GM18909 (cell line): ENCODE measurements around the gene KIAA1958.
A peak's percentile ranks its signal among the peaks of the same experiment; 100 is the strongest.

ENCODE experiments used
- ATAC-seq: cut with Tn5 transposase; IDR thresholded peaks from one replicate; pipeline ENCODE4 v1.9.1; 2021; ENCODE audit warnings: mild to moderate bottlenecking; ENCODE audit not compliant: unreplicated experiment, poor library complexity

The KIAA1958 gene

GRCh38 chr9:112486221-112487007 is at the start of gene KIAA1958:
TSS of gene KIAA1958 (plus strand) at chr9:112486827. CDS start at chr9:112574081, 87,254 bp downstream.
- ATAC-seq, result peak; percentile 93

- ATAC-seq, result no peak
Observed at GRCh38 chr9:112437406-112437805, 49.2 kb upstream of the KIAA1958 start.

GRCh38 chr9:112439171-112439570 is 47.5 kb upstream of the KIAA1958 start:
- no peak for ATAC-seq

DNA sequence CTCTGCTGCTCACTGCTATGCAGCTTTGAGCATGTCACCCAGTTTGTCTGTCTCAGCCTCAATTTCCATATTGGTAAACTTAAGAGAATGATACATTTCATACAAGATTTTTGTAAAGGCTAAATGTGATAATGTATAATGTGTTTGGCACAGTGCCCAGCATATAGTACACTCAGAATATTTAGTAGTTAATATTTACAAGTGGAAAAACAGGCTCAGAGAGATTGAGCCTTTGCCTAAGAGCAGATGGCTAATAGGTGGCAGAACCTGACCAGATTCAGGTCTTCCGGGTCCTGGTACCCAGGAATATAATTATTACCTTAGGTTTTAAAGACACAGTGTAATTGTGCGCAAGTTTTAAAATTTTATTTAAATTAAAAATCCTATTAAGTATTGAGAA is 46.8 kb upstream of the KIAA1958 start:
- ATAC-seq, result no peak

GRCh38 chr9:112443200-112443599 is 43.4 kb upstream of the KIAA1958 start:
- ATAC-seq, result no peak

GRCh38 chr9:112443636-112444035 is 43.0 kb upstream of the KIAA1958 start:
- no peak for ATAC-seq

- ATAC-seq, result no peak
Observed at GRCh38 chr9:112445196-112445595, 41.4 kb upstream of the KIAA1958 start.

GRCh38 chr9:112446080-112446479 is 40.5 kb upstream of the KIAA1958 start:
- no peak for ATAC-seq

DNA sequence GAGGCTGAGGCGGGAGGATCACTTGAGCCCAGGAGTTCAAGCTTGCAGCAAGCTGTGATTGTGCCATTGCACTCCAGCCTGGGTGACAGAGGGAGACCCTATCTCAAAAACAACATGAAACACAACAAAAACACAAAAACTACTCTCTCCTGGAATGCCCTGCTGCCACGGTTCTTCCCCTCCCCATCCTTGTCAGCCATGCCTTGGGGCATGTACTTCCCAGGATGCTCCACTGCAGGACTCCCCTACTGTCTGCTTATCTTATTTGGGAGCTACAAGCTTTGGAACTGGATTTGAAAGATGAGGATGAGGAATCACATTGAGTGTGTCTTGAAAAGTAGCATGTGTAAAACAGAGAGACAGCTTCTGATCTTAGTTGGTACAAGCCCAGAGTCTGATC is 40.1 kb upstream of the KIAA1958 start:
- no peak for ATAC-seq

GRCh38 chr9:112447283-112447761 is 39.3 kb upstream of the KIAA1958 start:
- ATAC-seq, result no peak

DNA sequence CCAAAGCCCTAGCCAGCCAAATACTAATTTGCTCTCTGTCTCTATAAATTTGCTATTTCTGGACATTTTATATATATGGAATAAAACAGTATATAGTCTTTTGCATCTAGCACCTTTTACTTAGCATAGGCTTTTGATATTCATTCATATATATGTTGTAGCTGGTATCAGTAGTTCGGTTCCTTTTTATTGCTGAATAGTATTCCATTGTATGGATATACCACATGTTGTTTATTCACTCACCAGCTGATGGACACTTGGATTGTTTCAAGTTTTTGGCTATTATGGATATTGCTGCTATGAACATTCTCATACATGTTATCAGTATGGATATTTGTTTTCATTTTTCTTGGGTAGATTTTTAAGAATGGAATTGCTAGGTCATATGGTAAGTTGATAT is 23.8 kb upstream of the KIAA1958 start:
- ATAC-seq, result no peak

- ATAC-seq, result no peak
Observed at GRCh38 chr9:112465352-112465751, 21.3 kb upstream of the KIAA1958 start.

DNA sequence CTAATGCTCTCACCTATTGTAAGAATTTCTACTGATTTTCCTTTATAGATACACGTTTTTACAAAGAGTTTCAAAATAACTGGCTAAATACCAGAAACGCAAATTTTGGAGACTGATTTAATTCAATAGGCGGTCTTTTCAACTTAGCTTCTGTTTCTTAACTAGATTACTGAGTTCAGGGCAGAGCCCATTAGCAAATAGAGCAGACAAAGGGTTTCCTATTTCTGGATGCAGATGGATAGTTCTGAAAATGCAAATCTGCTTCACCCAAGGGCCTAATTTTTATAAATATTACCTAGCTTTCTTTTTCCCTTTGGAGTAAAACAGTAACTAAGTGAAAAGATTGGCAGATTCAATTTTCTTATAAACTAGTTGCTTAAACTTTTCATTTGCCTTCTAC is 13.6 kb upstream of the KIAA1958 start:
- ATAC-seq, result no peak

- no peak for ATAC-seq
Observed at GRCh38 chr9:112473986-112474385, 12.6 kb upstream of the KIAA1958 start.

GRCh38 chr9:112475318-112475717 is 11.3 kb upstream of the KIAA1958 start:
- ATAC-seq, result no peak

- ATAC-seq, result no peak
Observed at GRCh38 chr9:112477330-112477729, 9.3 kb upstream of the KIAA1958 start.

DNA sequence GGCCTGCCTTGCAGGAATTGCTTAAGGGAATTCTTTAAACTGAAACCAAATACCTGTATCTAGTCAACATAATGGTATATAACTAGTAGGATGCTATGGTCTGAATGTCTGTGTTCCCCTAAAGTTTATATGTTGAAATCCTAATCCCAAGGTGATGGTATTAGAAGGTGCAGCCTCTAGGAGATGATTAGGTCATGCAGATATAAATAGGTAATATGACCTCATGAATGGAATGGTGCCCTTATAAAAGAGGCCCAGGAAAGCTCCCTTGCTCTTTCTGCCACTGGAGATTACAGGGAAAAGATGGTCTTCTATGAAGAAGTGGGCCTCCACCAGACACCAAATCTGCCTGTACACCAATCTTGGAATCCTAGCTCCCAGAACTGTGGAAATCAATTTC is 7.4 kb upstream of the KIAA1958 start:
- ATAC-seq, result no peak

GRCh38 chr9:112484607-112485006 is 2.0 kb upstream of the KIAA1958 start:
- no peak for ATAC-seq

DNA sequence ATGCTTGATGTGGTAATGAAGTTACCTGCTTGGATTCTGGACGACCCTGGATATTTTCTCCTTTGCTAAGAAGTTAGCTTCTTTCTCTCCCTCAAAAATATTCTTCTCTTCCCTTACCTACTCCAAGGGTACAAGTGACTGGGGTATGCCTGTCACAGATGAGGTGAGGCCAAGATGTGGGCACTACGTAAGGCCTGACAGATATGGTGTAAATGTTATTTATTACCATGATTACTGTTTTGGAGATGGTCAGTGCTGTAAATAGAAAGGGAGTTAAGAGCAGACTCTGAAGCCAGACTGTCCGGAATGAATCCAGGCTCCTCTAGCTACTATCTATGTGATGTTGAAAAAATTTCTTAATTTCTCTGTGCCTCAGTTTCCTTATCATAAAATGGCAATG is 1.1 kb upstream of the KIAA1958 start:
- ATAC-seq, result no peak

DNA sequence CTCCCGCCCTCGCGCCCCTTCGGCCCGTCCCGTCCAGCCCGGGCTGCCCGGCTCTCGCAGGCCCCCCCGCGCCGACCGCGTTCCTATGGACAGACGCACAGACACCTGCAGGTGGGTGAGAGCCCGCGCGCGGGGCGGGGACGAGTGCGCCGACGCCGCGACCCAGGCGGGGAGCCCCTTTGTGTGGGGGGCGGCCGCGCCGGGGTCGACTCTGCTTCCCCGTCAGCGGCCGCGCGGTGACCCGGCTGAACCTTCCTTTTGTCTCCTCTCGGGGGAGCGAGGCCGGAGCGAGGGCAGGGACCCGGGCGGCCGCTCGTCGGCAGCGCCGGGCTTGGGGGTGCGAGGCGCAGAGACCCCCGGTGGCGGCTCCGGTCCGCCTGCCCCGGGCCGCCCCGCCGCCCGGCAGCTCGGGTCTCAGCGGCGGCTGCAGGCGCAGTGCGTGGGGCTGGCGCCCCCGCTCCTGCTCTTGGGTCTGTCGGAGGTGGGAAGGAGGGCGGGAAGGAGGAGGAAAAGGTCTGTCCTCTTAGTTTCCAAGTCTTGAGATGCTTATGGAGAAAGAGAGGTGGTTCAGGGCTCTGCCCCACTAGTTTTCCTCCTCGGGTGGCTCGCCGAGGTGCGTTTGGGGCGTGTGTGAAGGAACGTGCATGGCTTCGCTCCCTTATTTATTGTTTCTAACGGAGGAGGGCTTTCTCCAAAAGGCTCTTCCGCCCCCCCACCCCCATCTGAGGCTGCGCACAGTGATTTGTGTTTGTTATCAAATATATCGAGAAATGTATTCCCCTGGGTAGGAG is 576 bp downstream of the KIAA1958 start:
- ATAC-seq, result peak; percentile 46

DNA sequence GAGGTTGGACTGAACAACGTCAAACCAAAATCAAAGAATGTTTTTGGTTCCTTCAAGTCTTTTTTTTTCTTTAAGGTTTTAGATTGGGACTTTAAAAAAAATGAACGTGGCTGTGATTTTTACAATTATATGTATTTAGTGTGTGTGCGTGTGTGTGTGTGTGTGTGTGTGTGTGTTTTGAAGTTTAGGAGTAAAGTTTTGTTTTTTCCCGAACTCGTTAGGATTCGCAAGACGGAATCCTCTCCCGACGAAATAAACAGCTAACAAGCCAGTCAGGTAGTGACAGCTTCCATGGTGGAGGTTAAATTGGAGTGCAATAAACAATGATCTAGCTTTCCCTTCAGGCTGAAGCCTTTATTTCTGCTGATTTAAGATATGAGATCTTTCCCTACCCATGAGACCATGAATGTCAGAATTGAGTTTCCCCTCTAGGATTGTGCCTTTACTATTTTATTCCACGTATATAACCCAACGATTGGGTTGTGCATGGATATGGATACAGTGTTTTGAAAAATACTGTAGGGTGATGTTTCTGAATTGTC is 1.2 kb downstream of the KIAA1958 start:
- no peak for ATAC-seq
